SK-N-SH treated with all-trans-retinoic acid at 6 μM for 48 hours (cell line): ENCODE measurements around the gene YIPF2.

Experiments used
- ARNTL ChIP-seq: fragments of 450-650 bp; formaldehyde crosslinking; IDR thresholded peaks from 2 replicates; pipeline ENCODE4 v1.5.0; 2020; ENCODE audit warnings: low read depth, mild to moderate bottlenecking, moderate library complexity, borderline replicate concordance
- BACH2 ChIP-seq: fragments of 250-450 bp; sonication (Bioruptor Pico); IDR thresholded peaks from 2 replicates; pipeline ENCODE4 v1.9.0; 2021; ENCODE audit warnings: mild to moderate bottlenecking, borderline replicate concordance
- TOX ChIP-seq: fragments of 250-450 bp; sonication (Bioruptor Pico); IDR thresholded peaks from 2 replicates; pipeline ENCODE4 v1.8.0; 2021; ENCODE audit warnings: mild to moderate bottlenecking, moderate library complexity, borderline replicate concordance
- ZFP3 ChIP-seq: fragments of 250-450 bp; sonication (Bioruptor Pico); IDR thresholded peaks from 2 replicates; pipeline ENCODE4 v1.5.0; 2020; ENCODE audit warnings: mild to moderate bottlenecking, moderate library complexity
- TF ChIP-seq, protein P1 (sequence below): fragments of 250-450 bp; sonication (Bioruptor Pico); IDR thresholded peaks from 2 replicates; pipeline ENCODE4 v1.5.0; 2020; ENCODE audit warnings: mild to moderate bottlenecking, moderate library complexity
- TF ChIP-seq, protein P2 (sequence below): fragments of 250-450 bp; sonication (Bioruptor Pico); IDR thresholded peaks from 2 replicates; pipeline ENCODE4 v1.8.0; 2021; ENCODE audit warnings: low read depth, mild to moderate bottlenecking, moderate library complexity, borderline replicate concordance

DNA sequence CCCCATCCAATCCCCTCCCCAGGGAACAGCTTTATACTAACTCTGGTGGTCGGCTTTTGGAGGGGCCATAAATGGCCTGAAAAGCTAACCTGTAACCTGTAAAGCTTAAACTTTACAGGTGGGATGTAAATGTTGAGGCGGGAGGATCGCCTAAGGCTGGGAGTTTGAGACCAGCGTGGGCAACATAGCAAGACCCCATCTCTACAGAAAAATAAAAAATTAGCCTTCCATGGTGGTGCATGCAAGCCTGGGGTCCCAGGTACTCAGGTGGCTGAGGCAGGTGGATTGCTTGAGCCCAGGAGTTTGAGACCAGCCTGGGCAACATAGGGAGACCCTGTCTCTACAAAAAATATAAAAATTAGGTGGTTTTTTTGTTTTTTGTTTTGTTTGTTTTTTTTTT is 38.6 kb downstream of the YIPF2 start:
- TF ChIP-seq ARNTL (no peak), TOX (CRISPR knock-in tag) (no peak), ZFP3 (CRISPR knock-in tag) (no peak), BACH2 (CRISPR knock-in tag) (no peak)
- TF ChIP-seq, protein P1, sequence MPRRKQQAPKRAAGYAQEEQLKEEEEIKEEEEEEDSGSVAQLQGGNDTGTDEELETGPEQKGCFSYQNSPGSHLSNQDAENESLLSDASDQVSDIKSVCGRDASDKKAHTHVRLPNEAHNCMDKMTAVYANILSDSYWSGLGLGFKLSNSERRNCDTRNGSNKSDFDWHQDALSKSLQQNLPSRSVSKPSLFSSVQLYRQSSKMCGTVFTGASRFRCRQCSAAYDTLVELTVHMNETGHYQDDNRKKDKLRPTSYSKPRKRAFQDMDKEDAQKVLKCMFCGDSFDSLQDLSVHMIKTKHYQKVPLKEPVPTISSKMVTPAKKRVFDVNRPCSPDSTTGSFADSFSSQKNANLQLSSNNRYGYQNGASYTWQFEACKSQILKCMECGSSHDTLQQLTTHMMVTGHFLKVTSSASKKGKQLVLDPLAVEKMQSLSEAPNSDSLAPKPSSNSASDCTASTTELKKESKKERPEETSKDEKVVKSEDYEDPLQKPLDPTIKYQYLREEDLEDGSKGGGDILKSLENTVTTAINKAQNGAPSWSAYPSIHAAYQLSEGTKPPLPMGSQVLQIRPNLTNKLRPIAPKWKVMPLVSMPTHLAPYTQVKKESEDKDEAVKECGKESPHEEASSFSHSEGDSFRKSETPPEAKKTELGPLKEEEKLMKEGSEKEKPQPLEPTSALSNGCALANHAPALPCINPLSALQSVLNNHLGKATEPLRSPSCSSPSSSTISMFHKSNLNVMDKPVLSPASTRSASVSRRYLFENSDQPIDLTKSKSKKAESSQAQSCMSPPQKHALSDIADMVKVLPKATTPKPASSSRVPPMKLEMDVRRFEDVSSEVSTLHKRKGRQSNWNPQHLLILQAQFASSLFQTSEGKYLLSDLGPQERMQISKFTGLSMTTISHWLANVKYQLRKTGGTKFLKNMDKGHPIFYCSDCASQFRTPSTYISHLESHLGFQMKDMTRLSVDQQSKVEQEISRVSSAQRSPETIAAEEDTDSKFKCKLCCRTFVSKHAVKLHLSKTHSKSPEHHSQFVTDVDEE (CRISPR knock-in tag), result no peak
- TF ChIP-seq, protein P2, sequence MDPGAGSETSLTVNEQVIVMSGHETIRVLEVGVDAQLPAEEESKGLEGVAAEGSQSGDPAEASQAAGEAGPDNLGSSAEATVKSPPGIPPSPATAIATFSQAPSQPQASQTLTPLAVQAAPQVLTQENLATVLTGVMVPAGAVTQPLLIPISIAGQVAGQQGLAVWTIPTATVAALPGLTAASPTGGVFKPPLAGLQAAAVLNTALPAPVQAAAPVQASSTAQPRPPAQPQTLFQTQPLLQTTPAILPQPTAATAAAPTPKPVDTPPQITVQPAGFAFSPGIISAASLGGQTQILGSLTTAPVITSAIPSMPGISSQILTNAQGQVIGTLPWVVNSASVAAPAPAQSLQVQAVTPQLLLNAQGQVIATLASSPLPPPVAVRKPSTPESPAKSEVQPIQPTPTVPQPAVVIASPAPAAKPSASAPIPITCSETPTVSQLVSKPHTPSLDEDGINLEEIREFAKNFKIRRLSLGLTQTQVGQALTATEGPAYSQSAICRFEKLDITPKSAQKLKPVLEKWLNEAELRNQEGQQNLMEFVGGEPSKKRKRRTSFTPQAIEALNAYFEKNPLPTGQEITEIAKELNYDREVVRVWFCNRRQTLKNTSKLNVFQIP (CRISPR knock-in tag), result no peak
